Upper lobe of left lung (tissue), 4 donors: ENCODE measurements around the gene RGS7.

Experiments
- CTCF ChIP-seq, 6 experiments: fragments of 450-650 bp in 4 of 6; fragments of 200-600 bp in 2 of 6; sonication (generic) in 2 of 6; IDR thresholded peaks; one replicate each; pipeline ENCODE4 v1.5.1; 2016 to 2019; ENCODE audit warnings: antibody characterized with exemption in 6 of 6
- POLR2AphosphoS5 ChIP-seq, 2 donors: sonication (generic); formaldehyde crosslinking; IDR thresholded peaks; one replicate each; pipeline ENCODE4 v1.5.1; 2017; ENCODE audit warnings: antibody characterized with exemption in 2 of 2

- TF ChIP-seq CTCF (IDR thresholded peaks at IDR 0.05) (no peak), POLR2AphosphoS5 (IDR thresholded peaks at IDR 0.05) (no peak)
Measured at GRCh38 chr1:240941701-240942370, 415.2 kb downstream of the RGS7 start.
